IMR-90 (cell line): ENCODE results near the gene SYNPO. TPM values are rescaled to one million over a fixed set of nuclear protein-coding genes. Genes with fewer than 3 reads are reported as not detected.

ENCODE experiments used
- ATAC-seq: fragments of 200-7000 bp; cut with Tn5 transposase; 2 replicates; pipeline ENCODE4 v1.9.1; 2020; ENCODE audit warnings: low read depth, mild to moderate bottlenecking, moderate library complexity
- BruUV-seq: library from RNA; stranded (reverse); fragments of 400-500 nt; replicated peaks from 2 replicates; lab custom pipeline; 2021; lab: Mats Ljungman, UMichigan
- CTCF ChIA-PET: fragments of 300-600 bp; formaldehyde crosslinking; extraction: SDS; loops from one replicate; lab custom pipeline; 2021; ENCODE audit warnings: antibody characterized with exemption; lab: Yijun Ruan, JAX
- POLR2A ChIA-PET: fragments of 300-600 bp; sonication (Branson Sonifier 250); formaldehyde crosslinking; loops from one replicate; lab custom pipeline; 2022; ENCODE audit warnings: antibody characterized with exemption; ENCODE audit not compliant: unreplicated experiment; lab: Charles Lee
- DNase-seq: peaks from one replicate; pipeline ENCODE4 v3.0.0; 2013
- H2AFZ ChIP-seq: replicated peaks from 2 replicates; pipeline ENCODE3; 2013; ENCODE audit warnings: low read length, mild to moderate bottlenecking; ENCODE audit not compliant: poor library complexity
- H2AK5ac ChIP-seq: 2 replicates; pipeline ENCODE4 v1.6.1; 2013; ENCODE audit warnings: low read depth, low read length, inconsistent platforms
- H2AK9ac ChIP-seq: replicated peaks from 2 replicates; pipeline ENCODE3; 2013; ENCODE audit warnings: mild to moderate bottlenecking, low read depth, low read length, moderate library complexity; ENCODE audit not compliant: poor library complexity
- H2BK120ac ChIP-seq: 2 replicates; pipeline ENCODE4 v1.6.1; 2013; ENCODE audit warnings: low read depth, low read length, inconsistent platforms
- H2BK15ac ChIP-seq: 3 replicates; pipeline ENCODE4 v1.6.1; 2013; ENCODE audit warnings: low read depth, low read length, inconsistent platforms
- H2BK20ac ChIP-seq: 2 replicates; pipeline ENCODE4 v1.6.1; 2013; ENCODE audit warnings: low read depth, mild to moderate bottlenecking, inconsistent platforms, low read length, moderate library complexity
- H2BK5ac ChIP-seq: 2 replicates; pipeline ENCODE4 v1.6.1; 2013; ENCODE audit warnings: mild to moderate bottlenecking, low read depth, low read length, inconsistent platforms; ENCODE audit not compliant: poor library complexity, severe bottlenecking
- H3K14ac ChIP-seq: replicated peaks from 2 replicates; pipeline ENCODE4 v1.6.1; 2013; ENCODE audit warnings: low read depth, low read length, inconsistent platforms
- H3K18ac ChIP-seq: 2 replicates; pipeline ENCODE4 v1.6.1; 2013; ENCODE audit warnings: low read depth, low read length, control low read depth
- H3K23ac ChIP-seq: 2 replicates; pipeline ENCODE4 v1.6.1; 2013; ENCODE audit warnings: low read depth, low read length, inconsistent platforms
- H3K27ac ChIP-seq: 2 replicates; pipeline ENCODE4 v1.5.1; 2013; ENCODE audit warnings: mild to moderate bottlenecking, control low read depth, low read length; ENCODE audit not compliant: insufficient read depth
- H3K27me3 ChIP-seq: 2 replicates; pipeline ENCODE4 v1.6.1; 2013; ENCODE audit warnings: low read length; ENCODE audit not compliant: control insufficient read depth, insufficient read depth
- H3K36me3 ChIP-seq: 2 replicates; pipeline ENCODE4 v1.6.1; 2013; ENCODE audit warnings: low read length, mixed read lengths; ENCODE audit not compliant: control insufficient read depth, insufficient read depth
- H3K4ac ChIP-seq: 2 replicates; pipeline ENCODE4 v1.6.1; 2013; ENCODE audit warnings: low read depth, low read length, inconsistent platforms
- H3K4me1 ChIP-seq: 2 replicates; pipeline ENCODE4 v1.6.1; 2013; ENCODE audit warnings: low read length, mixed read lengths; ENCODE audit not compliant: control insufficient read depth, insufficient read depth
- H3K4me2 ChIP-seq: 2 replicates; pipeline ENCODE4 v1.6.1; 2013; ENCODE audit warnings: low read depth, mild to moderate bottlenecking, control low read depth, low read length, moderate library complexity
- H3K4me3 ChIP-seq: 2 replicates; pipeline ENCODE4 v1.5.1; 2013; ENCODE audit warnings: low read depth, mild to moderate bottlenecking, control low read depth, low read length, moderate library complexity; ENCODE audit not compliant: insufficient read depth
- H3K56ac ChIP-seq: 2 replicates; pipeline ENCODE4 v1.6.1; 2013; ENCODE audit warnings: low read length, inconsistent platforms; ENCODE audit not compliant: insufficient read depth; ENCODE audit errors: extremely low read depth
- H3K79me1 ChIP-seq, 2 experiments: 2 replicates each; pipeline ENCODE4 v1.6.1; 2013; ENCODE audit warnings: low read length in 2 of 2, inconsistent platforms in 1 of 2, low read depth in 1 of 2
- H3K9ac ChIP-seq: 2 replicates; pipeline ENCODE4 v1.6.1; 2013; ENCODE audit warnings: low read depth, low read length, control low read depth
- H3K9me1 ChIP-seq: 2 replicates; pipeline ENCODE4 v1.6.1; 2013; ENCODE audit warnings: low read length, inconsistent platforms; ENCODE audit not compliant: insufficient read depth
- H3K9me3 ChIP-seq: 2 replicates; pipeline ENCODE4 v1.6.1; 2013; ENCODE audit warnings: low read length; ENCODE audit not compliant: control insufficient read depth, insufficient read depth
- H4K20me1 ChIP-seq: 2 replicates; pipeline ENCODE4 v1.6.1; 2013; ENCODE audit warnings: low read length, inconsistent platforms; ENCODE audit not compliant: insufficient read depth
- H4K5ac ChIP-seq: 2 replicates; pipeline ENCODE4 v1.6.1; 2013; ENCODE audit warnings: mild to moderate bottlenecking, low read depth, low read length, control low read depth
- H4K8ac ChIP-seq, 2 experiments: 2 replicates each; pipeline ENCODE4 v1.6.1; 2013; ENCODE audit warnings: low read depth in 2 of 2, low read length in 2 of 2, control low read depth in 1 of 2, inconsistent platforms in 1 of 2
- H4K91ac ChIP-seq: 2 replicates; pipeline ENCODE4 v1.6.1; 2013; ENCODE audit warnings: low read depth, low read length, inconsistent platforms; ENCODE audit not compliant: insufficient read depth
- CEBPB ChIP-seq: IDR thresholded peaks from 2 replicates; pipeline ENCODE4 v1.6.1; 2012; ENCODE audit warnings: low read depth, low read length, improper control_type of control experiment
- CTCF ChIP-seq: conservative IDR thresholded peaks from 2 replicates; pipeline ENCODE4 v1.5.1; 2012; ENCODE audit warnings: mild to moderate bottlenecking, low read depth, low read length, improper control_type of control experiment
- MAZ ChIP-seq: IDR thresholded peaks from 2 replicates; pipeline ENCODE4 v1.6.1; 2012; ENCODE audit warnings: low read depth, mild to moderate bottlenecking, low read length, improper control_type of control experiment, moderate library complexity, borderline replicate concordance
- RAD21 ChIP-seq: IDR thresholded peaks from 2 replicates; pipeline ENCODE4 v1.6.1; 2012; ENCODE audit warnings: low read length, improper control_type of control experiment
- RCOR1 ChIP-seq: IDR thresholded peaks from 2 replicates; pipeline ENCODE4 v1.6.1; 2012; ENCODE audit warnings: mild to moderate bottlenecking, low read length, improper control_type of control experiment; ENCODE audit not compliant: insufficient replicate concordance
- RFX5 ChIP-seq: IDR thresholded peaks from 2 replicates; pipeline ENCODE4 v1.8.0; 2012; ENCODE audit warnings: low read depth, mild to moderate bottlenecking, low read length, moderate library complexity
- SMC3 ChIP-seq: fragments of 150-350 bp; IDR thresholded peaks from 2 replicates; pipeline ENCODE4 v1.6.1; 2016; ENCODE audit warnings: low read depth, mild to moderate bottlenecking, antibody characterized with exemption, low read length, moderate library complexity
- WGBS, 2 experiments: methylation state at CpG; one replicate each; pipeline versions ENCODE4 v1.1.5 to v1.1.7; 2013; ENCODE audit warnings: missing lambda C conversion rate in 2 of 2; ENCODE audit not compliant: insufficient read length in 1 of 2; ENCODE audit errors: extremely low coverage in 2 of 2; 5-methylcytosine and 5-hydroxymethylcytosine counted together
- dilution Hi-C: fragments of 300-500 bp; cut with HindIII; formaldehyde crosslinking; loops from one replicate; pipeline ENCODE4 v1.14.3; 2018; ENCODE audit warnings: low sequenced_read_pairs; ENCODE audit not compliant: unreplicated experiment
- in situ Hi-C: fragments of 300-500 bp; cut with MboI; formaldehyde crosslinking; loops from 3 replicates; pipeline ENCODE4 v1.14.3; 2019; ENCODE audit warnings: low sequenced_read_pairs, inconsistent platforms, mixed read lengths
- intact Hi-C: fragments of 100-400 bp; cut with micrococcal nuclease; formaldehyde crosslinking; loops from 2 replicates; pipeline ENCODE4 v1.10.0; 2022
- polyA plus RNA-seq, 3 experiments: library from polyadenylated mRNA; depleted of rRNA; stranded (reverse); fragments of >200 nt; gene quantifications; 2 replicates each; pipeline ENCODE4 v1.2.3, GENCODE V29; 2012; ENCODE audit warnings: low replicate concordance in 1 of 3
- total RNA-seq: library from RNA; depleted of rRNA; stranded (reverse); fragments of >200 nt; gene quantifications from 2 replicates; pipeline ENCODE4 v1.2.3, GENCODE V29; 2012

The SYNPO gene
- total and polyA plus RNA-seq, 2 of the 4 experiments (the other 2 are of a cell fraction), result 3.0 to 24.8 TPM

DNA sequence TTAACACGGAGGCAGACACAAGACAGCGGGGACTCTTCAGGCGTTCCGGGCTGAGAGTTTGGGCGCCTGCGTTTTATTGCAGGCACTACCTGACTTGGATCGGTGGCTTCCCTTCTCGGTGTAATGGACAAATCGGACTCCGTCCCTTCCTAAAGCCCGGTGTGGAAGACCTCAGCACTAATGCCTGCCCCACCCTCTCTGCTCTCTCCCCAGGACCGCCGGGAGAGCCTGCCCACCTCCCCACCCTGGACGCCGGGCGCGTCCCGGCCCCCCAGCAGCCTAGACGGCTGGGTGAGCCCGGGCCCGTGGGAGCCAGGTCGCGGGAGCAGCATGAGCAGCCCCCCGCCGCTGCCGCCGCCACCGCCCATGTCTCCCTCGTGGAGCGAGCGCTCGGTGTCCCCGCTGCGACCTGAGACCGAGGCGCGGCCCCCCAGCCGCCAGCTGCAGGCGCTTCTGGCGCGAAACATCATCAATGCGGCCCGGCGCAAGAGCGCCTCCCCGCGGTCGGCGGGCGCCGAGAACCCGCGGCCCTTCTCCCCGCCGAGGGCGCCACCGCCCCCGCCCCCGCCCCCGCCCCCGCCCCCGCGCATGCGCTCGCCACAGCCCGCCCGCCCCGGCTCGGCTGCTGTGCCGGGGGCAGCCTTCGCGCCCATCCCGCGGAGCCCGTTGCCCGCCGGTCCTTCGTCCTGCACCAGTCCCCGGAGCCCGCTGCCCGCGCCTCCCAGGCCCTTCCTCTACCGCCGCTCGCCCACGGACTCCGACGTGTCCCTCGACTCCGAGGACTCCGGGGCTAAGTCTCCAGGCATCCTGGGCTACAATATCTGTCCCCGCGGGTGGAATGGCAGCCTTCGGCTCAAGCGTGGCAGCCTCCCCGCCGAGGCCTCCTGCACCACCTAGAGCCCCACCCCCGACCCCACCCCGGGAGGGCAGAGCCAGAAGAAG is 16.0 kb downstream of the SYNPO start:
- in situ Hi-C loops (no loop called here), intact Hi-C loops (loop anchor here (1.0 to 5.0 kb wide), 3 partner anchors 95 to 198 kb away; partner anchors contain the start of gene IRGM), dilution Hi-C loops (no loop called here)
- CTCF ChIA-PET, result interaction anchor here (1.0 kb wide), 2 partner anchors 80 to 121 kb away, joined by 3 read pairs; partner anchors contain the start of gene SMIM3
- Histone ChIP-seq H3K14ac (peak overlapping the region; percentile 53; the same call in 1 of the 2 replicates), H3K9ac (peak overlapping the region; percentile 74), H3K9me3 (no peaks in the 10 kb centered on the region), H3K18ac (peak overlapping the region; percentile 33; the same call in 1 of the 2 replicates), H3K23ac (peak overlapping the region; percentile 84; the same call in 1 of the 2 replicates), H4K20me1 (peaks cover 29% of the 10 kb centered on the region), H2BK15ac (no peak overlapping the region; the same call in 2 of the 3 replicates), H2BK20ac (no peak overlapping the region; the same call in 1 of the 2 replicates), H2AK5ac (peak overlapping the region; percentile 86), H4K5ac (peak overlapping the region; percentile 64; the same call in 1 of the 2 replicates), H4K8ac (peak overlapping the region; percentile 61 to 87), H3K36me3 (peaks cover 27% of the 10 kb centered on the region), H2BK5ac (peak overlapping the region; percentile 49), H3K27ac (peak overlapping the region; percentile 56; the same call in 1 of the 2 replicates), H3K79me1 (peaks cover 20 to 27% of the 10 kb centered on the region in 2 experiments), H2BK120ac (peak overlapping the region; percentile 47), H3K9me1 (peaks cover 2% of the 10 kb centered on the region; the same call in 1 of the 2 replicates), H3K27me3 (no peaks in the 10 kb centered on the region; the same call in 1 of the 2 replicates), H3K4me2 (peak overlapping the region; percentile 86), H3K56ac (no peak overlapping the region), H2AK9ac (peak overlapping the region; percentile 58), H3K4me1 (peaks cover 40% of the 10 kb centered on the region), H3K4me3 (peak overlapping the region; percentile 59), H4K91ac (peak overlapping the region; percentile 55), H3K4ac (peak overlapping the region; percentile 76), H2AFZ (peak overlapping the region; percentile 95)
- DNase-seq (no peak), ATAC-seq (peak; percentile 40)
- TF ChIP-seq SMC3, result peak; percentile 66
- peak; percentile 72 for TF ChIP-seq RAD21
- TF ChIP-seq RFX5, result no peak
- TF ChIP-seq MAZ, result peak; percentile 77; the same call in 1 of the 2 replicates
- TF ChIP-seq RCOR1, result no peak
- peak; percentile 65 for TF ChIP-seq CTCF
- TF ChIP-seq CEBPB, result no peak
- 14% methylated on average over 41 of the region's 99 CpGs; no CpG with 5 or more reads in 1 of the 2 experiments for WGBS, 2 experiments
- no TSS peak for BruUV-seq
- POLR2A ChIA-PET, result no interaction called here
